Stimulated activated CD4-positive, alpha-beta T cell treated with anti-CD3 and anti-CD28 coated beads, Interleukin-4, amount 100 ng/mL, for 48 hours (primary cell): ENCODE measurements around the gene TRIL.

ENCODE experiments used
- DNase-seq, 2 donors: peaks; one replicate each; pipeline ENCODE4 v3.0.0-alpha.2; 2020; ENCODE audit warnings: low read depth in 2 of 2

TRIL gene

GRCh38 chr7:28958235-28958979, at the start of gene TRIL:
TRIL (minus strand) TSS chr7:28958330; CDS start chr7:28958046, 284 bp downstream.
- no peak for DNase-seq

GRCh38 chr7:29007127-29007526, 49.0 kb upstream of the TRIL start:
- DNase-seq = no peak

- no peak for DNase-seq
Observed at GRCh38 chr7:29005829-29006228, 47.7 kb upstream of the TRIL start.

GRCh38 chr7:29005406-29005805, 47.3 kb upstream of the TRIL start:
- no peak for DNase-seq

GRCh38 chr7:29003703-29004102, 45.6 kb upstream of the TRIL start:
- DNase-seq = no peak

- DNase-seq = no peak
Observed at GRCh38 chr7:29000717-29001076, 42.6 kb upstream of the TRIL start.

- DNase-seq = no peak
Observed at GRCh38 chr7:28999895-29000716, 42.0 kb upstream of the TRIL start.

- no peak for DNase-seq
Observed at GRCh38 chr7:28999427-28999826, 41.3 kb upstream of the TRIL start.

DNA sequence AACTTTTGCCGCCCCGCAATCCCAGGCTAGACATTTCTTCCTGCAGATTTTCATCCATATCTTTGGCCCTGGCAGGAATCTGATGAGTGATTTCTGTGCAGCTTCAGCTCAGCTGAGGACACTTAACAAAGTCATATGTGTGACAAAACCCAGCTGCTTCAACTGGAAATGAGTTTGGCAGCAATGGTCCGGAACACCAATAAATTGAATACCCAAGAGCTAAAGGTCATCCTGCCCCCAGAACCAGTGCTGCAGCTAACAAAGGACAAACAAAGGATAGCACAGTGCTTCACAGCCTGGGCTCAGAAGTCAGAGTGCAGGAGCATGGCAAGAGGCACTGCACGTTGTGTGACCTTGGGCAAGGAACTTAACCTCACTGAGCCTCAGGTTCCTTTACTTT, 40.0 kb upstream of the TRIL start:
- no peak for DNase-seq

DNA sequence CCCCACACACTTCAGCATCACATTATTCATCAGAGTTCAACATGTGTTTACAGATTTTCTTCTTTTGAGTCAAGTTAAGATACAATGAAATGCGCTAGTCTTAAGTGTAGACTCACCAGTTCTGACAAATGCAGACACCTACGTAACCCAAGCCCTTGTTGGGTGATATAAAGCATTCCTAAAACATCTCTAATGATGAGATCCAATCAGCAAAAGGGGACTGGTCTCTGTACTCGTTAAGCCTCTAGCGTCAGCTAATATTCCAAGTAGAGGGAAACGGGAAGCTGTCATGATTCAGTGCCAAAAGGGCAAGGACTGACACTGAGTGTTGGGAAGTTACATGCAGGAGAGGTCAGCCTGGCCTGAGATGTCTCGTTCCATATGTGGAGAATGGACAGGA, 38.7 kb upstream of the TRIL start:
- DNase-seq = no peak

DNA sequence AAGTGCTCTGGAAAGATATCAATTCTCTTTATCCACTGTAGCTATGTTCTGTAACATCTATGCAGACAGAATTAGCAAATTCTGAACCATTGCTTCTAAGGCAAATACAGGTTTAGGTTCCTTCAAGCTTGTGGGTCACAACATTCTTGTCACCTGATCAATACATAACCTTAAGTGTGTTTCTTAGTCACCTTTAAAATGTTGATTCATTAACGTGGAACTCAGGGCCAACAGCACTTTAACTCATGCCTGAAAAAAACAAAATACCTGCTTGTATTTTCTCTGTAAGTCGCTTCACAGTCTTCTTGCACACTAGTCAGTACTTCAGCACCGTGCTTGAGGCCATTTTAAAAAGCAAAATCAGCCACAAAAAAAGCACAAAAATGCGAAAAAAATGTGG, 35.2 kb upstream of the TRIL start:
- DNase-seq = no peak

DNA sequence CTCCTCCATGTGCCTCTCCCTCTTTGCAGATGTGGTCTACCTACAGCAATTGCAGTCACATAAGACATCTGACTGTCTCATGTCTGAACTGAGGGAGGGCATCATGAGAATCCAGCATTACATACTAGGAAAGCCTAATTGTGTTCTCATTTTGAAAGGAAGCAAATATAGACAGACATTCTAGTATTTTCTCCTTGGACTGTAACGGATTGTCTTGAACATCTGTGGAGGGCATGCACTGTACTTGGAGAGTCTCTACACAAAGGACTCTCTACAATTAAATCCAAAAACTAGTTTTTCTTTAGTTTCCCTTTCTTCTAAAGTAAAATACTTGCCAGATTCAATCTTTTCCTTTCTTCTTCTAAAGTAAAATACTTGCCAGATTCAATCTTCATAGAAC, 34.7 kb upstream of the TRIL start:
- DNase-seq = no peak

GRCh38 chr7:28990200-28990960, 32.2 kb upstream of the TRIL start:
- DNase-seq = no peak

DNA sequence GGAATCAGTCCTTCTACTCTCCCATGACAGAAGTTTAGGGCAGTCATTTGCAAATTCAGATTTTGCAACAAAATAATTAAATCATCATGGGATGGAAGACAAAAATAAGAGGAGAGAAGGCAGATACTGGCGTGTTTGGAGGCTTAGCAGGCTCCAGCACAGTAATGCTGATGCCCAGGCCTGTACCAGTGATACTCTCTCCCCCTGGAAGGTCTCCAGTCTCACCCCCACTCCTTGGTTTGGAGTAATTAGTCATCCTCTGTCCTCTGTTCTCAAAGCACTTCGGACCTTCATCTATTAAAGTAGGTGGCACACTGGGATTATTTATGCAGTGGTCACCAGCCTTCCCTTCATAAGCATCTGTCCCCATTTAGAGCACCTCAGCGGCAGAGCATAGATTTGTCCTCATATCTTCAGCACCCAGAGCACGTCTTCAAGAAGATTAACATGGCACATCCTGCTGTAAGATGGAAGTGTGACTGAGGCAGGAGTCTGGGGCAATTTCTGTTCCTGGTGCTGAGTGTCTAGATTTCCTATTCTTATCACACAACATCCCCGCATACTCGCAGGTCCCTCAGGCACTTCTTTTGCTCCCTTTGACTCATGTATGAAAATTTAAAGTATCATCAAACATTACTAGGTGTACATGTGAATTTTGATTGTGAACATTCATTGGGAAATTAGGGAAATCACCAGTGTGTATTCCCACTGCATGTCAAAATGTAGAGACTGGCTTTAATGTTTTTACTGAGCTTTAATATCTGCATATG, 31.3 kb upstream of the TRIL start:
- DNase-seq = no peak

DNA sequence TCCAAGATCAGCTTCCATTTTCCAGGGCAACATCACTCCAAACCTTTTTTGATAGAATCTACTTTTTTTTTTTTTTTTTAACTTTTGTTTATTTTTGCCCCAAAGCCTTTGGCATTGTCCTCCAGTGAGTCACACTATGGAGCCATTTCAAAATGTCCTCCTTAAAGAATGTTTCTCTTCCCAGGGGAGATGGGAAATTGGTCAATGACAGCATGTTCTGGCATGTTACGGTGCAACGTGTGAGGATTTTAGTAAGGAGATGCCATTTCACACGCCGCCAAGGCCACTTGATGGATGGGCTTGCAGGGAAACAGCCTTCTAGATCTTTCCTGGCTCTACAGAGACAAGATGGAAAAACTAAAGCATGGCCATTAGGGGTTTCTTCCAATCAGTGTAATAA, 30.7 kb upstream of the TRIL start:
- DNase-seq = no peak

GRCh38 chr7:28988091-28988490, 30.0 kb upstream of the TRIL start:
- DNase-seq = no peak

DNA sequence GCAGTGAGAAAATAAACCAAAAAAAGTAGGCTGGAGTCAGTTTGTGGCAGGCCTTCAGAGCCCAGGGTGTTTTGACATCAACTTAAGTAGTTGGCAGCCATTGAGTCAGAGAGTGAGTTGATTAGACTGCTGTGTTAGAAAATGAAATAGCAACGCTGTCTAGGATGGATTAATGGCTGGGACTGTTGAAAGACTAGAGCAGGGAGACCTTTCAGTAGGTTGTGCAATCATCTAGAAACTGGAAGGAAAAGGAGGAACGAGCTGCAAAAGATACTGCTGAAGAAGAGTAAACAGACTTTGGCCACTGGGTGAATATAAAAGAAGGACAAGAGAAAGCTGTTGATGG, 28.6 kb upstream of the TRIL start:
- no peak for DNase-seq

- no peak for DNase-seq
Observed at GRCh38 chr7:28986028-28986764, 28.1 kb upstream of the TRIL start.

DNA sequence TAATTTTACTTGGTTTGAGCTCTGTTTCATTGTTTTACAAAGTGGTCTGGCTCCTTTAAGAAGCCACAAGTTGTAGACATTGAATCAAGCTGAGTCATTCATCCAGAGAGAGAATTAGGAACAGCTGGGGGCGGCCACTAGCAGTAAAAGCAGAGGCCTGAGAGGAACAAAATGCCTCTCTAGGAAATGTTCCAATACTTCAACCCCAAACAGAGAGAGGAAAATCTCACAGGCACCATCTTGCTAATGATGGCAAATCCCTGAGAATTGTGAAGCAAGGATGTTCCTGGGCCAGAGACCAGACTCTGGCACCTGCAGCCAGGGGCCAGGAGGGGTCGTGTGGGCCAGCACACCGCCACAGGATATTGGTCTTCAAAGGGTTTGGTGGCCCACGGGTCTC, 26.5 kb upstream of the TRIL start:
- no peak for DNase-seq

DNA sequence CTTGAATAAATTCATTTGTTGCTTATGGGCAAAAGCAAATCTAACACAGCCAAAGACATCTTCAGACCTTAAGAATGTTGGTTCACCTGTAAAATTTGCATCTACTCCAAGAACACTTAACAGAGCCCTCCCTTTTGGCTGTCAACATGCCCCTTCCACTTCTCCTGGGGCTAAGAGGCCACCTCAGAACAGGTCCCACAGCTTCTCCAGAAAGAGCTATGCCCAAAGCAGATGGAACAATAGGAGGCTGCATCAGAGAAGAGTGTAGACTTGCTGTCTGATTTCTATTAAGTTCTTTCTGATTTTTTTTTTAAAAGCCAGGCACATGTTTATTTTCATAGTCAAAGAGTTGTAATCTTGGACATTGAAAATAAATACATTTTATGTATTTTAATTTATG, 26.1 kb upstream of the TRIL start:
- DNase-seq = no peak
